K562 (cell line): ENCODE results near the gene ALG13. TPM values are rescaled to one million over a fixed set of nuclear protein-coding genes. Genes with fewer than 3 reads are reported as not detected.

Experiments
- polyA plus RNA-seq, 8 experiments: library from polyadenylated mRNA; depleted of rRNA in 4 of 8; stranded (reverse) in 5 of 8; unstranded in 3 of 8; fragments of >200 nt; fragmentation: Nextera tagmentation in 2 of 8; fragmentation: Illumina TruSeq in 1 of 8; extraction: Ambion mirVana in 2 of 8; extraction: Trizol in 1 of 8; gene quantifications; 2 replicates each; pipeline versions ENCODE4 v1.2.1 to v1.2.3, GENCODE V29; 2011 to 2014; ENCODE audit warnings: inconsistent platforms in 1 of 8, missing spikeins in 1 of 8
- small RNA-seq: library from RNA; depleted of rRNA; stranded (forward); fragments of <200 nt; gene quantifications from one replicate; pipeline ENCODE3, GENCODE V24; 2014
- total RNA-seq, 7 experiments: library from RNA; depleted of rRNA in 6 of 7; stranded (reverse); fragments of >200 nt in 6 of 7; fragmentation: Illumina TruSeq in 2 of 7; extraction: Trizol in 2 of 7; gene quantifications; 2 replicates each; pipeline versions ENCODE4 v1.2.1 to v1.2.3, GENCODE V29; 2011 to 2021; ENCODE audit warnings: low replicate concordance in 1 of 7

ALG13 gene
- total and polyA plus RNA-seq, 9 of the 15 experiments (the other 6 are each of a cell fraction or from before 2014, with no cell fraction given): 40.3 to 117 (median 68.2) TPM

Small RNAs within 50 kb of the gene (small RNA-seq; reads per million reads assigned to genes)
- gene RNA5SP512: not detected

Other genes starting within 250 kb of the ALG13 start
- gene SERTM2, start 169.5 kb upstream of the ALG13 start, total RNA-seq (2014; rRNA removed): not detected in 2 replicates
- gene SERTM2, start 169.5 kb upstream of the ALG13 start, total RNA-seq (2014; rRNA removed; fragmentation: Illumina TruSeq; extraction: Trizol): 0.03 and 0.04 TPM in 2 replicates
- 0.08 TPM in 1 of 2 replicates, not detected in the other for gene SERTM2, start 169.5 kb upstream of the ALG13 start, total RNA-seq (2015; rRNA removed; fragmentation: Illumina TruSeq; extraction: Trizol)
- gene SERTM2, start 169.5 kb upstream of the ALG13 start, total RNA-seq (2021): not detected in 2 replicates
- gene SERTM2, start 169.5 kb upstream of the ALG13 start, polyA plus RNA-seq (2011; rRNA removed): 0.35 and 0.37 TPM in 2 replicates
- 0.04 TPM in 1 of 2 replicates, not detected in the other for gene SERTM2, start 169.5 kb upstream of the ALG13 start, polyA plus RNA-seq (2014; fragmentation: Illumina TruSeq; extraction: Trizol)
- gene SERTM2, start 169.5 kb upstream of the ALG13 start, polyA plus RNA-seq (2014; fragmentation: Nextera tagmentation; extraction: Ambion mirVana): under 1 TPM; 0.01 to 0.04 TPM
- 0.08 and 0.11 TPM in 2 replicates for gene SERTM2, start 169.5 kb upstream of the ALG13 start, polyA plus RNA-seq (2014; rRNA removed)
- gene TRPC5OS, start 195.0 kb downstream of the ALG13 start, total RNA-seq (2014; rRNA removed): not detected in 2 replicates
- not detected in 2 replicates for gene TRPC5OS, start 195.0 kb downstream of the ALG13 start, total RNA-seq (2014; rRNA removed; fragmentation: Illumina TruSeq; extraction: Trizol)
- gene TRPC5OS, start 195.0 kb downstream of the ALG13 start, total RNA-seq (2015; rRNA removed; fragmentation: Illumina TruSeq; extraction: Trizol): not detected in 2 replicates
- gene TRPC5OS, start 195.0 kb downstream of the ALG13 start, total RNA-seq (2021): not detected in 2 replicates
- gene TRPC5OS, start 195.0 kb downstream of the ALG13 start, polyA plus RNA-seq (2011; rRNA removed): not detected in 2 replicates
- gene TRPC5OS, start 195.0 kb downstream of the ALG13 start, polyA plus RNA-seq (2014; fragmentation: Illumina TruSeq; extraction: Trizol): not detected in 2 replicates
- not detected for gene TRPC5OS, start 195.0 kb downstream of the ALG13 start, polyA plus RNA-seq (2014; fragmentation: Nextera tagmentation; extraction: Ambion mirVana)
- not detected in 2 replicates for gene TRPC5OS, start 195.0 kb downstream of the ALG13 start, polyA plus RNA-seq (2014; rRNA removed)